Raji (cell line): Measurements from ENCODE around the gene IRGQ.

ENCODE experiments used
- POLR2A ChIP-seq: IDR thresholded peaks from 2 replicates; pipeline ENCODE4 v1.6.1; 2011; ENCODE audit warnings: low read depth, low read length, control low read depth; ENCODE audit not compliant: insufficient read depth

The IRGQ gene

DNA sequence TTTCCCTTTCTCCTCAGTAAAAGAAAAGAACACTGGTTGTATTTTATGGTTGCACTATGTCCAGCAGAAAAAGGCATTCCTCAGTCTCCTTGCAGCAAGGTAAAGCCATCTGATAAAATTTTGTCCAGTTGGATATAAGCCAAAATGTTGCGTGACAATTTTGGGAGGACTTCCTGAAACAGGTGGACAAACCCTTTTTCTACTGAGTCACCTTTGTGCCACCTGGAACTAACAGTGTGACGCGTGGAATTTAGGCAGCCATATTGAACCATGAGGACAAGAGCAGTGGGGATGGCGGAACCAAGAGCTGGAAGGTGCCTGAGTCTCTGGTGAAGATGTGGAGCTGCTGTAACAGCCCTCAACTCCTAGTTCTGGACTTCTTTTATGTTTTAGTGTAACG lies 35.6 kb upstream of the IRGQ start:
- TF ChIP-seq POLR2A, result no peak

DNA sequence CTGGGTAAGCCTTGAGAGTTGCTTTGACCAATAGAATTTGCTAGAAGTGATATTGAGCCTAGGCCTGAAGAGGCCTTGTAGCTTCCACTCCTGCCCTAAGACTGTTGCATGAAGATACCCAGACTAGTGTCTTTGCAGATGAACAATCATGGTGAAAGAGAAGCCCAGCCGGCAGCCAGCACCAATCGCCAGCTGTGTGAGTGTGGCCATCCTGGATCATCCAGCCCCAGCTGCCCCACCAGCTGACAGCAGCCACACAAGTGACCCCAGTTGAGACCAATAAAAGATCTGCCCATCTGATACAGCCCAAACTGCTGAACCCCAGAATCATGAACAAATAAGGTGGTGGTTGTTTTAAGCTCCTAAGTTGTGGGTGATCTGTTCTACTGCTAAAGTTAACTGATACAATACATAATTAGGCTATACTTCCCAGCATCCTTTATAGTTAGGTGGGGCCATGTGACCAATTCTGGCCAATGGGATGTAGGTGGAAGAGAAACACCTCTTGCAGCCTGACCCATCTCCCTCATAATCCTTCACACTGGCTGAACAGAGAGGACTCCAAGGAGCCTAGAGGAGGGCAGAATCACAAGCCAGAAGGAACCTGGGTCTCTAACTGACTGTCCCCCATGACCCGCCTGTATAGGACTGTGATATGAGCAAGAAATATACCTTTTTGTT lies 32.9 kb upstream of the IRGQ start:
- no peak for TF ChIP-seq POLR2A

DNA sequence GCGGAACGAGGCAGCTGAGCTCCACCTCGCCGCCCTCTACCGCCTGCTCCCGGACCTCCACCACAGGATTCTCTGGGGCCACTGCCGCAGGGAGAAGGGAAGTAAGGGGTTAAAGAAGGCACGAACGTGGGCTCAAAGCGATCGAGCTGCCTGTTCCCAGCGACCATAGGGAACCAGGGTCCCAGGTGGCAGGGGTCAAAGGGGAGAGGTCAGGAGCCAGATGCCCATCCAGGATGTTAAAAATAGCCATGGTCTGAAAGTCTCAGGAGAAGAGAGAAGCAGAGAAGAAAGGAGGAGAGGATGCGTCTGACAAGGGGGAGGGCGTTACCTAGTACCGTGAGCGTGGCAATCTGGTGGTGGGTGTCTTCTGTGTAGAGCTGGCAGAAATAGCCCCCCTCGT lies 30.9 kb upstream of the IRGQ start:
- no peak for TF ChIP-seq POLR2A

DNA sequence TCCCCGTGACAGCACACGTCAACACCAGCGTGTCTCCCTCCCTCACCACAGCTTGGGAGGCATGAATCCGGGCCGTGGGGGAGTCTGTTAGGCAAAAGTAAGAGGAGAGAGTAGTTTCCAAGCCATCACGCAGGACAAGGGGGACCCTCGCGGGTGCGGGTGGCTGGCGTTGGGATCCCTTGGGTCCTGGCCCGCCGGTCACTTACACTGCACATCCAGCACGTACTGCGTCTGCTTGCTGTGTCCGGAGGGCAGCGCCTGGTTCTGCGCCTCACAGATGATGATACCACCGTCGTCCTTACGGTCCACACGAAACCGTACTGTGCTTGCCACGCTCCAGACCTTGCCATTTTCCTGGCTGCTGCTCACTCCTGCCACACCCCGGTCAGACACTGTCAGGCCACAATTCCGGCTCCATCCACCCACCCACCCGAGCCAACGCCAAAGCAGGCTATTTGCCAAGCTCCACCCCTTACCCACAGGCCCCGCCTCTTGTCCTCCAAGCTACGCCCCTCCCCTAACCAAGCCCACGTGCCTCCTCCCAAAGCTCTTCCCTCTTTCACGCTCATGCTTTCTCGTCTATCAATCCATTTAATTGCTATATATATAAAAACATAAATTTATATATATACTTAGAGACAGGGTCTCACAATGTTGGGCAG lies 30.1 kb upstream of the IRGQ start:
- no peak for TF ChIP-seq POLR2A

DNA sequence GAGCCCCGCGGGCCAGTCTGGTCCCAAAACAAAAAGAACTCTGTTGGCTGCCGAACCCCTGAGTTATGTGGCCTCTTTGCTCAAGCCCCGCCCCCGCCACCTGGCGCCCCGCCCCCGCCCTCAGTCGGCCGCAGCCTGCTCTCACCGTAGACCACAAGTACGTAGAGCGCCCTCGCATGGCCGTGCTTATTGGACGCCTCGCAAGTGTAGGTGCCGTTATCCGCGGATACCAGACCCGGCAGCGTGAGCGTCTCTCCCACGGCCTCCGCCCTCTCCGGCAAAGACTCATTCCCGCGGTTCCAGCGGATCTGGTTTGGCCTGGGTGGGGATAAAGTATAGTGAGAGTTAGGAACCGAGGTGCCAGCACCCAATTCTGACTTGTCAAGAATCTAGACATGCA lies 29.0 kb upstream of the IRGQ start:
- no peak for TF ChIP-seq POLR2A

DNA sequence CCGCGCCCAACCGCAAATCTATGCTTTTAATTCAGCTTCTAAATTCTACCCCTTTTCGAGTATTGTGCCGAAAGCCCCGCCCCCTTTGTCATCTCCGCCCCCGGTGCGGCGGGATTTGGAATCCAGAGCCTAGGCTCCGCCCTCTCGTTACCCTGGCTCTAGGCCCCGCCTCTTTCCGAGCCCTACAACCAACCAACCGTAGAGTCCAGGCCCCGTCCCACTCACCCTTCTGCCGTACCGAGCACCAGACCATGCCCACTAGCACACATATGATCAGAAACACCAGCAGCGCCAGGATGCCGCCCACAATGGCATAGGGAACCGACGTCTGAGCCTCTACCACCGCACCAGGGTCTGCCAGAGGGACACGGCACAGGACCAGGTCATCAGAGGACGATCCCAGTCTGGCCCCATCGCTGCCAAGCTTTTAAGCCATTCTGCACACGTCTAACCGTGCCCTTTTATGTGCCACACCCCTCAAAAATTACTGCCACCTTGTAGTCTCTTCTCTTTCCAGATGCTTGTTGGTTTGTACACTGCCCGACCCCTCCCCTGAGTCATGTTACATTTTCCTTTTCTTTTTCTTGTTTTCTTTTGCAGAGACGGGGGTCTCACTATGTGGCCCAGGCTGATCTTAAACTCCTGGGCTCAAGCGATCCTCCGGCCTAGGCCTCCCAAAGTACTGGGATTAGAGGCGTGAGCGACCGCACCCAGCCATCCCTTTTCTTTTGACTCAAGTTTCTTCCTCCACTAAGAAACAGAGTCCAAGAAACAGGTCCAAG lies 28.1 kb upstream of the IRGQ start:
- TF ChIP-seq POLR2A, result no peak

DNA sequence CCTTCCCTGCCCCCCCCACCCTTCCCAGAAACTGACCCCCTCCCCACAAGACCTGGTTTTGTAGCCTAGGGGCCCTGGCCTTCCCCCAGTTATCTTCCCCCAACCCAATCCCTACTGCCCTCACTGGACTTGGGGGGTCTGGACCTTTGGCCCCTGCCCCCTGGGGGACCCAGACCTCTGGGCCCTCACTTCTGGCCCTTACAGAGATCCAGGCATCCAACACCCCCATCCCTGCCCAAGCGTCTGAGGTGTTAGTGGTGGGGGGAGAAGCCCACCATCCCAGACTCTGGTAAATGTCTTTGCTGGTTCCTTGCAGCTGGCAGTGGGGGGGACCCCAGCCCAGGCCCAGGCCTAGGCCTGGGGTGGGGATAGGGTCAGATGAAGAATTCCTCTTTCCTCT lies 27.0 kb upstream of the IRGQ start:
- TF ChIP-seq POLR2A, result no peak

DNA sequence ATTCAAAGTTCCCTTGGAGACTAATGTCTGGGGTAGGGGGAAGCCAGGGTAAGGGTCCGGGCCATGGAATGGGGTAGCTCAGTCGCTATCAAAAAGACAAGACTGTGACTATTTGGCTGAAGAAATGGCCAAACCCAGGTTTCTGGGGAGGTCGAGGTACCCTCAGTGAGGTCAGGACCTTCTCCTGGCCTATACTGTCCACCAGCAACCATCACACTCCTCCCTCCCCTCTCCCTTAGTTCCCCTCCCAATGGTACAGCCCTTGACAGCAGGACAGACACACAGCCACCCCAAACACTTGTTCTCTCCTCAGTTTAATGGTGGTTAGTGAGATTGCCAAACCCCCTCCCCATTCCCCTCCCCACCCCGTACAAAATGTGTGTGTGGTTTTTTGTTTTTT lies 26.1 kb upstream of the IRGQ start:
- no peak for TF ChIP-seq POLR2A

DNA sequence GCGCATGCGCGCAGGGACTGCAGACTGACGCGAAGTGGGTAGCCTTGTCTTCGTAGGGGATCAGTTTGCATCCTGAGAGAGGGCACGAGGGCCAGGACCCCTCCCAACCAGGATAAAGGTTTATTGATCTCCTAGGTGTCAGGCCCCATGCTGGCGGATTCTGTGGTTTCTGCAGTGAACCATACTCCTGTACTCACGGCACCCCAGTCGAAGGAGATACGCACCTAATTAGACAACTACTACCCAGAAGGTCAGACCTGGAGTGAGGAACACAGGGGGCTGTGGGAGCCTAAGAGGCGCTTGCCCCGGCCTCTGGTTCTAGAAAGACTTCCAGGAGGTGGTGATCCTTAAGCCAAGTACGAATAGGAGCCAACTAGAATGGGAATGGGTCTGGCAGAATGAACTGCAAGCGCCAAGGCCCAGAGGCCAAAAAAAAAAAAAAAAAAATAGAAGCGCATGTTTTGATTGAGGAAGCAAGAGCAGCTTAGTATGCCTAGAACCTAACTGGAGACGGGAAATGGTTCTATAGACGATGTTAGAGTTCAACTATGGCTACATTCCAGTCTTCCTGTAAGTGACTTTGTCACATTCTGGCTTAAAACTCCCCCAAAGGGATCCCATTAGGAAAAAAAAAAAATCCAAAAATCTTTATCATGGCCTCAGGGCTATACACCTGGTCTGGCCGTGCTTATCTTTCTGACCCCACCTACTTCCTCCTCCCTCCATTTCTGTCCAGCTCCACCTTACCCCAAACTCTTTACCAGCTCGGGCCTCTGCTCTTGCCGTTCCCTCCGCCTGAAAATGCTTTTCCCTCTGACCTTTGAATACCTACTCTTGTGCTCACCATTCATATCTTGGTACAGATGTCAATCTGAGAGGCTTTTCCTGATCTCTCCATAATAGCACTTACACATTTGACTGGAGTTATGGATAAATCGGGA lies 24.4 kb upstream of the IRGQ start:
- no peak for TF ChIP-seq POLR2A

DNA sequence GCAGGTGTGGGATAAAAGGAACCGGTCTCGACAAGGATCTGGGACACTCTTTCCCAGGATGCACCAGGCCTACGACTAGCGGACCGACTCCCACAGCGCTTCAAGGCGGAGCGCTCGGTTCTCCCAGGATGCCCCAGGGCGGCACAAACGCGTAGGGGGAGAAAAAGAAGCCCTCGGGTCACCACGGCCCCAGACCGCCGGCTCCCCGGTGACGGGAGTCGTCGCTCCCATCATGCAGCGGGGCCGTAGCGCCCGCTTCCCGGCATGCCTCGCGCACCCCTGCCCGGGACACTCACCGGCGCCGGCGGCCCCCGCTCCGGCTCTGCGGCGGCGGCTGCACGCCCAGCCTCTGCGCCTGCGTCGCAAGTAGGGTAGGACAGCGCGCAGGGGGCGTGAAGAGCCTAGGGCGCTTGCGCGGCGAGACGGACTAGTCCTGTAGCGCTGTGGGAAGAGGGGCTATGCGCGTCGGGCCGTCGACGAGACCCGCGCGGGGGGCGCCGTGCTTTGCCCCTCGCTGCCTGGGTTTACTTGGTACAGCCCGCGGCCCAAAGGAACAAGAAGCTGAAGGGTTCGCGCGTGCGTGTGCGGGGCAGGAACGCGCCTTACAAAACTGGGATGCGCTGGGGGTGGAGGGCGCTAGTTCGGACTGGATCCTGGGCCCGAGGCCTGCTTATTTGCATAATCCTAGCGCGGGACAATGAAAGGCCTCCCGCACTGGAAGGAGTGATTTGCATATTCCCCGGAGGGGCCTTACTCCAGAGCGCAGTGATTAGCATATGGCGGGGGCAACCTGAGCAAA lies 23.5 kb upstream of the IRGQ start, which contains the start of gene ZNF428:
Gene ZNF428 (minus strand): TSS at position 368 of the 799 bp plus-strand sequence. CDS start 5,325 bp downstream, outside the sequence.
- TF ChIP-seq POLR2A, result peak; percentile 72

DNA sequence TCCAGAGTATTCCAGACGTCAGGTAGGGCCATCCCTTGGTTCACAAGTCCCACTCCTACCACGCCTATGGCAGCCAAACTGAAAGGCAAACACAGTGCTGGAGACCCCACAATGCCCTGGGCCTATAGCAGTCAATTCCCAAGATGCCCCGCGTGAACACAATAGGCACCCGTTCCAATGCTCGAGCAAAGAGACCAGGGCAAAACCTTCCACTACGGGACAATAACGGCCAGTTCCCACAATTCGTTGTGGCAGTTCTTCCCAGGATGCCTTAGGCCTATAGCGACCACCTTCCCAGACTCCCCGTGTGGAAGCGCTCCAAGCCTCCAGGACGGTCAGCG lies 23.0 kb upstream of the IRGQ start:
- TF ChIP-seq POLR2A, result no peak

DNA sequence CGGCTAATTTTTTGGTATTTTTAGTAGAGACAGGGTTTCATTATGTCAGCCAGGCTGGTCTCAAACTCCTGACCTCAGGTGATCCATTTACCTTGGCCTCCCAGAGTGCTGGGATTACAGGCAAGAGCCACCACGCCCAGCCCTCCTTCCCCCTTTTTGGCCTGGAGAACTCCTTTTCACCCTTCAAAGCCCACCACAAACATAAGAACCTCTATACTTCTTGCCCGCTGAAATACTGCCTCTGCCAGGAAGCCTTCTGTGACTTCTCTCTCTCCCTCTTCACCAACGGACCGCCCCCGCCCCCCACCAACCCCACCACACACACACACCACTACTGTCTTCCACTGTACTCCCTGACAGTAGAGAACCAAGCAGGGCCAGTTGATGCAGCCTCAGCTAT lies 21.0 kb upstream of the IRGQ start:
- TF ChIP-seq POLR2A, result no peak

DNA sequence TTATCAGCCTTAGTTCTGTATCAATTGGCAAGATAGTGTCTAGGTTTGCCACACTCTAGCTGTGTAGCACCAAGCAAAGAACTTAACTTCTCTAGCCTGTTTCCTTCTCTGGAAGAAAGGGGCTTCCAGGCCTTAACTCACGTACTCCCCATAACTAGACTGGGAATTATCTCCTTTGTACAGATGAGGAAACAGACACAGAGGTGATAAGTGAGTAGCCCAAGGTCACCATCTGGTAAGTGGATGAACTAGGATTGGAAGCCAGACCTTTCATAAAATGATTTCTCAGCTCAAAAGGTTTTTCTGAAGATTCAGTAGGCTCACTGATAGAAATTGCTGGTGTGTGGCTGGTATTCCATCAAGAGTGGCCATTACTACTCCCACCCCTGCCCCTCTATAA lies 20.4 kb upstream of the IRGQ start:
- no peak for TF ChIP-seq POLR2A

DNA sequence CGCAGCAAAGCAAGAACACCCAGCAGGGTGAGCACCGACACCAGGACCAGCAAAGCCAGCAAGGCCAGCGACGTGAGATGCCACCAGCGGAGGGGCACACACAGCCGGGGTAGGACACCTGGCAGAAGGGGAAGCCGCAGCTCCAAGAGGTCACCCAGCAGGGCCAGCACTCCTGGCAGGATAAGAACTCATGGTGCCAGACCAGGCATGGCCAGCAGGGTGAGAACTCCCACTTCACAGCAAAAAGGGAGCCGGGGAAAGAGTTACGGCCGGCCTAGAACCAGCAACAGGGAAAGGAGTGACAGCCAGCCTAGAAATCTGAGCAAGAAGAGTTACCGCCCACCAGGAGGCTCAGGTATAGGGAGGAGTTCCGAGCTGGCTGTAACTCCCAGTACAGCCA lies 16.4 kb upstream of the IRGQ start:
- TF ChIP-seq POLR2A, result no peak

DNA sequence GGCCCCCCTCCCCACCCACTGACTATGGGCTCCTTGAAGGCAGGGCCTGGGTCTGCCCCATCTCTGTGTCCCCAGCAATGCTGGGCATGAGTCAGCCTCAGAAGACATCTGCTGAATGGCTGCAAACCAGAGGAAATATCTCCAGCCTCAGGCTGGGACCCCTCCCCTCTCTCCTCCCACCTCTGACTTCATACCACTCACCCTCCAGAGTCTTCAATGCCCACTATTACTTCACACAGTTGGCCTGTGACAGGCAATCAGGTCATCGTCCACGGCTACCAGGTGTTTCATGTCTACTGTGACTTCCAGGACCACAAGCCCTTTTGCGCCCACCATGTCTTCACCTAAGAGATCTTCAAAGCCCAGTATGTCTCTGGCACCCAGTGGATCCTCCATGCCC lies 15.9 kb upstream of the IRGQ start, which contains the start of gene SRRM5:
Gene SRRM5 (plus strand): TSS at position 301 of the 400 bp plus-strand sequence. CDS start 34 bp downstream, at position 335.
- TF ChIP-seq POLR2A, result no peak

DNA sequence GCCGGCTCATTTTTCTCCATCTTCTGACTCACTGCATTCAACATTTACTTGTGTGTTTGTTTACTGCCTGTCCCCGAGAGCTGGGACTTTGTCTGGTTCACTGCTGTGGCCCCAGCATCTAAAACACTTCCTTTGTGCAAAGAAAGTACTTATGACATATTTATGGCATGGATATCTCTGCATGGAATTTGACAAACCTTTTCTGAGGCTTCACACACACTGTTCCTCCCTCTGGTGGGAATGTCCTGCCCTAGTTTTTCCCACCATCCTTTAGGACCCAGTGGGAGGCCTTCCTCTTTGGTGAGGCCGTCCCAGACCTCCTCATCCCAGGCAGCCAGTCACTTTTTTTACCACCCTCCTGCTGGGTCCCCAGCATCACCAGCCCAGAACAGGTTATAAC lies 14.6 kb upstream of the IRGQ start:
- TF ChIP-seq POLR2A, result no peak
